GM19239 (cell line): Measurements from ENCODE around the gene TNS1.

Source experiments
- DNase-seq: peaks from one replicate; pipeline ENCODE4 v3.0.0; 2011; ENCODE audit warnings: low spot score; ENCODE audit not compliant: insufficient read length
- FAIRE-seq: peaks from 2 replicates; lab custom pipeline; 2011; peaks lifted over from hg19 to GRCh38; lab: Jason Lieb, UNC

Gene TNS1

GRCh38 chr2:217776631-217777030, 226.2 kb downstream of the TNS1 start:
- no peak for DNase-seq
- FAIRE-seq = no peak

- FAIRE-seq (no peak), DNase-seq (no peak)
Measured at GRCh38 chr2:217775920-217776503, 226.8 kb downstream of the TNS1 start.

GRCh38 chr2:217774232-217774631, 228.6 kb downstream of the TNS1 start:
- FAIRE-seq (no peak), DNase-seq (no peak)

- DNase-seq (no peak), FAIRE-seq (no peak)
Measured at GRCh38 chr2:217773539-217773938, 229.3 kb downstream of the TNS1 start.

GRCh38 chr2:217766356-217766755, 236.4 kb downstream of the TNS1 start:
- FAIRE-seq (no peak), DNase-seq (no peak)

- no peak for FAIRE-seq
- DNase-seq = no peak
Measured at GRCh38 chr2:217761645-217762277, 241.0 kb downstream of the TNS1 start.

GRCh38 chr2:217759991-217760390, 242.8 kb downstream of the TNS1 start:
- DNase-seq (no peak), FAIRE-seq (no peak)

GRCh38 chr2:217757108-217757463, 245.7 kb downstream of the TNS1 start:
- DNase-seq (no peak), FAIRE-seq (no peak)

- DNase-seq = peak; percentile 66
- no peak for FAIRE-seq
Measured at GRCh38 chr2:217756375-217757107, 246.3 kb downstream of the TNS1 start.

- FAIRE-seq (no peak), DNase-seq (no peak)
Measured at GRCh38 chr2:217755027-217755745, 247.6 kb downstream of the TNS1 start.

- DNase-seq (no peak), FAIRE-seq (no peak)
Measured at GRCh38 chr2:217753460-217754200, 249.2 kb downstream of the TNS1 start.

- FAIRE-seq (no peak), DNase-seq (no peak)
Measured at GRCh38 chr2:217752714-217753459, 249.9 kb downstream of the TNS1 start.

- DNase-seq = no peak
- FAIRE-seq = no peak
Measured at GRCh38 chr2:217751952-217752351, 250.8 kb downstream of the TNS1 start.

- DNase-seq (no peak), FAIRE-seq (no peak)
Measured at GRCh38 chr2:217751192-217751591, 251.6 kb downstream of the TNS1 start.
